Midbrain (tissue), 1 donor: Measurements from ENCODE around the gene TMTC1.

Experiments used
- DNase-seq: peaks from one replicate; lab custom pipeline; 2025; lab: John Stamatoyannopoulos, UW

Gene TMTC1

DNA sequence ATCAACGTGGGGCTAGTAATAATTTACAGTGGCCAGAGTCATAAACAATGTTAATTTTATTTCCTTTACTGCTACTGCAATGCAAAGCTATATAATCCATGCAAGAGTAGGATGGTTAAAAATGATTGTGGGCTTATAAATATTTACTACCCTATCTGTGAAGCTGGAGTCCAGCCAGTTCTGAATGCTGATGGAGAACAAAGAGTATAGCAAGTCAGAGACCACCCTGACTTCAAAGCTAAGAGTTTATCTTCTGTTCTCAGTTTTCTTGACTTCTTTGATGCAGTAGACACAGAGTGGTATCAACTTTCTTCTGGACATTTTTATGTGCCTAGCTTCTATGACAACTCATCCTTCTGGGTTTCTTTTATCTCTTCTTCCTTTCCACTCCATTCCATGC lies 252.3 kb downstream of the TMTC1 start:
- DNase-seq: no peak

DNA sequence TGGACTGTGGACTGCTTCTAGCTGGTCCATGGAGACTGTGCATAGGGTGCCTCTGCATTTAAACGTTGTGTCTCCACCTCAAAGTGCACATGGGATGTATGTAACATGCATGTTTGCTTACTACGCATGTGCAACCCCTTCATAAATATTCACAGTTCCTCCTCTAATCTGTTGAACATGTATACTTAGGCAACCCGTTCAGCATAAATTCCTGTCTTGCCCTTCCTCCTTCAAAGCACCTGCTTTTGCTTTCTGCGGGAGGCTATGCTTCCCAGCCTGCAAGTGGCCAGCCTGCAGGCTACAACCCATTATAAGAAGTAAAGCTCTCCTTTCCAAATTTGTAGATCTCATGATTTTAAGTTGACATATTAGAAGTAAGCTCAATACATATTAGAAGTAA lies 253.3 kb downstream of the TMTC1 start:
- no peak for DNase-seq

DNA sequence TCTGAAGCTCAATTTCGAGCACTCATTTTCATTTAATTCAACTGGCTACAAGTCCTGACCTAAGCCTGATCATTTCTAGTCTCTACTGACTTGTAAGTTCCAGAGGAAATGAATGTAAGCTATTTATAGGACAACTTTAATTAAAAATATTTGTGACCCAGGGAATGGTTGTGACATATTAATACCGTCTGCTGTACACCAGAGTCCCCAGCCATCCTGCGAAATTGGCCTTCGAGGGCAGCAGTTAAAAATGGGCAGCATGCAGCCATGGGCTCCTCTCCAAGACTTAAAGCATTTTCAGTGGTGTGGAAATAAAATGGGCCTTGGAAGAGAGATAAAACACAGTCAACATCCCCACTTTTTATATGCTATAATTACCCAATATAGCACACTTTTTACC lies 255.6 kb downstream of the TMTC1 start:
- DNase-seq: no peak

DNA sequence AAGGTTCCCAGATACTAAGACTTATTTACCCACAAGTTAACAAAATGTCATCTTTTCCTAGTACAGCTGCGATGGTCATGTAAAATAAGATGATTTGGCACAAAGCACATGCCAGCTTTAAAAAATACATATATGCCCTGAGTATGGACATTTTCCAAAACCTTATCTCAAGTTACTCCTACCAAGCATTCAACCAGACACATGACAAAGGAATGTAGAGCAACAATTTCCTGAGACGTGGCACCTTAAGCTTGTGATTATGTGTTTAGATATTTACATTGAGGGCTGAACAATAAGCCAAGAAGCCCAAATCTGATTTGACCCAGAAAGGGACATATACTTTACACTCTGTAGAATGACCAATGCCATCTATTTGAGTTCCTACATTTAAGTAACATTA lies 261.8 kb downstream of the TMTC1 start:
- DNase-seq: no peak

DNA sequence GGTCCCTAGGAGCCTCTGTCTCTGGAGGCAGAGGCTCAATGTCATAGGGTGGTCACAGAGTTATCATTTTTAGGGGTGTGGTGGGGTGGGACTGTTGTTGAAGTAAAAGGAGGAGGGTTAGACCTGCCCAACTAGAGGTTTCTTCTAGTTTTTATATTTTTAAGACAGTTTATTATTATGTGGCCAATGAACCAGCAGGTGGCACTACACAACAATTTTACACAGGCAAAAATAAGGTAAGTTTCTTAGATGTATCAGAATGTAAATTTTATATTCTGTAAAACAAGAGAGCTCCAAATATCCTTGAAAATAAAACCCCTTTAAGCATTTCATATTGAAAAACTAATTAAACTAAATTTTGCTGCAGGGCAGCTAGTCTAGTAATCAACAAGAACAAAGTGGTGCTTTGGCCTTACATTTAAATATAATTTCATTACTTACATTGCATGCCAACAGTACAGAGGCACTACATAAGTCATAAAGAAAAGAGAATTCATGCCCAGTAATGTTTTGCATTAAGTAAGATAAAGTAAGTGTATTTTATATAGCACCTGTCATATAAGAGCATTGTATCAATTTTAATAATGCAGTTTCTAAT lies 264.1 kb downstream of the TMTC1 start:
- DNase-seq: peak; percentile 39

DNA sequence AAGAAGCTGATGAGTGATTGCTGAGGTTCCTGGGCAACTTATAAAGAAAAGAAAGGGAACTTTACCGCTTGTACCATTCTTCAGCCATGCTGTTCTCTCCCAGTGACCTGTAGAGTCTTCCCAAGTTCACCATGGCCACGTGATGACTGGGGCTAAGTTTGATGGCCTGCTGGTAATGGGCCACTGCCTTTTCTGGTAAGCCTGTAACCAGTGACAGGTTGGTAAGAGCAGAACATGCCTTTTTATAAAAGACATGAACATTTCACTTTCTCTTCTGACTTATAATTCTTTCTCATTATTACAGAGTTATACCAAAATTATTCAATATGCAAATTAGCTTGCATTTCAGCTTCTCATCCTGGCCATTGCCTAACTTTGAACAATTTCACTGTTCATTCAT lies 265.3 kb downstream of the TMTC1 start:
- no peak for DNase-seq

DNA sequence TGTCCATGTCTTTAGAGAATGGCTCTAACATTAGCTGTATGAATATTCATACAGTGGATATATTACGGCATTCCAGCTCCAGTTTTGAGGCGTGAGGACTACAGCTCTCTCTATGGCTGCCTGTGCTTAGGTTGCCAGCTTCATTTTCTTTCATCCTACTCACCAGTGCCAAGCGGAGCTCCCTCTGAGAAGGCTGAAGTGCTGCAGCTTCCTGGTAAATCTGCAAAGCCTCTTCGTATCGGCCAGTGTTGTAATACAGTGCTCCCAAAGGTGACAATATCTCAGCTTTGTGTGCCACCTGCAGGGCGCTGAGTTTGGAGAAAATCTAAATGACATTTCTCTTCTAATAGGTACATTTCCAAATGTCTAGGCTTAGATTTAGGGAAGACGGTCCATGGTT lies 266.5 kb downstream of the TMTC1 start:
- no peak for DNase-seq

DNA sequence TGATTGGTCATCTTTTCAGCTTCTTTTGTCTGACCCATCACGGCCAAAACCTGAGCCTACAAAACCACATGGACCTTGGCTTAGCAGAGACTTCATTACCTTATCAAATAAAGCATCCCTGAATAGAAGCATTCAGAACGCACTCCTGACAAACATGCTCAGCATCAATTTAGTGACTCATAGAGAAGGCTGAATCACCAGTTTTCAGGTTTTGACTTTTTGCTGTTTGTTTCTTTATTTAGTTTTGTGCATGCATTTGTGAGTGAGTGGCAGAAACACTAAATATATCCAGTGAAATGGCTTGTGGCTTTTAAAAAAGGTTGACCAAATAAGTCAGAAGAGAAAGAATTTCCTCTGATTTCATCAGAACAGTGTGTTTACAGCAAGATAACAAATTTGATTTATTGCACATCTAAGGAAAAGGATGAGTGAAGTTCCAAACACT lies 267.3 kb downstream of the TMTC1 start:
- DNase-seq: no peak

DNA sequence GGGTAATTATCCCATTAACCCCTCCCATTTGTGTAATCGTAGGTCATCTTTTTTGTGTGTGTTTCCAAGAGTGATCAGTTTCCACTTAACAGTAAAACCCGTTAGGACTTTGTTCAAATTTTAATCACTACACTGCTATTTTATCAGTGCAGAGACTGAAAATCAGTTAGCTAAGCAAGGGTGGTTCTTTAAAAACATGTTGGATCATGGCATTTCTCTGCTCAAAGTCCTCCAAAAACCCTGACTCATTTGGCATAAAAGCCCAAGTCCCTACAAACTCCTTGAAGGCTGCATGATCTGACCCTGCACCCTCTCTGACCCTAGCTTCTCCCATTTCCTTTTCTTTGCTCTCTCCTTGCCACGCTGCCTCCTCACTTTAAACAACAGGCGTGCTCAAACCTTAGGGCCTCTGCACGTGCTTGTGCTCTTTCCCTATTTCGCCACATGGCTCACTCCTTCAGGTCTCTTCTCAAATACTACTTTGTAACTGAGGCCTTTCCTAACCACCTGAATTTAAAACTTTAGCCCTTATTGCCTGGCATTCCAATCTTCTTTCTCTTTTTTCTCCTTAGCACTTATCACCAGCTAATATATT lies 273.1 kb downstream of the TMTC1 start:
- DNase-seq: no peak

DNA sequence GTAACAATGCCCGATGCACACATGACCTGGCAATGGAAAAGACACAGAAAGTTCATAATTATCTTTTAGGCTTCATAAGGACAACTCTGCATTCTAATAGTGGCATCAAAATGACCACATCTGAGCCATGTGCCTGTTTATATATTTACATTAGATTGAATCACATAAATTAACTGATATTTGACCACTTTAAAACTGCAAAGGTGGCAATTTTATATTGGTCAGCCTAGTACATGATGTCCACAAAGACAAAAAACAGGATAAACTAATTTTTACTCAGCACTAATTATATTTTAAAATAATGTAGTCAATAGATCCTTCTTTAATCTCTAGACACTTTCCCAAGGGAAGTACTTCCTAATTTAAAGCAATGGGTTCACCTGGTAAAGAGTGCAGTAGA lies 274.2 kb downstream of the TMTC1 start:
- no peak for DNase-seq

DNA sequence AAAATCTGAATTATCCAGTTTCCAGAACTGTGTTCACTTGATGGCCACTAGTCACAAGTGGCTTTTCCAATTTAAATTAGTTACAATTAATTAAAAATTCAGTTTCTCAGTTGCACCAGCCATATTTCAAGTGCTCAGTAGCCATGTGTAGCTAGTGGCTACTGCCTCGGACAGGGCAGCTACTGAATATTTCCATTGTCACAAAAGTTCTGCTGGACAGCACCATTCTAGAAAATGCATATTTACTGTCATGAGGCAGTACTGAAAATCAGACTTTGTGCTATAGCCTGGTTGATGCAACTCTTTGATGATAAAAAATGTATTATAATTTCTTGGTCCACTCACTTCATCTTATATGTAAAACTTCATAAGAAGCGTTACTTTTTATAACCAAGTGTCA lies 274.8 kb downstream of the TMTC1 start:
- no peak for DNase-seq

DNA sequence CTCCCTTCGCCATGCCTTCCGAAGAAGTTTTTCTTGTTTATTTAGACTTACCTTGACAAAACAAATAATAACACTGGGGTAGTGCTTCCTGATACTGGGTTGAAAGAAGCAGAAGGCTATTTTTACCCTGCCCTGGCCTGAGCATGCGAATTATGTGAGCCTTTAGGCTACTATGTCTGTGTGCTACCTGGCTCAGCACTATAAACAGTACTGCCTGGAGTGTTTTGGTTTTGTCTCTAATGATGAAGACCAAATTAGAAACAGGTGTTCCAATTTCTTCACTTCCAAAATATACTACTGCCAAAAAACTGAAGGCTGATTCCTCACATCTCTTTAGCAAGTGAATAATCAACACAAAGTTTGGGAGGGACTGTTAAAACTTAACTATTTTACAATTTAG lies 278.6 kb downstream of the TMTC1 start:
- DNase-seq: no peak

DNA sequence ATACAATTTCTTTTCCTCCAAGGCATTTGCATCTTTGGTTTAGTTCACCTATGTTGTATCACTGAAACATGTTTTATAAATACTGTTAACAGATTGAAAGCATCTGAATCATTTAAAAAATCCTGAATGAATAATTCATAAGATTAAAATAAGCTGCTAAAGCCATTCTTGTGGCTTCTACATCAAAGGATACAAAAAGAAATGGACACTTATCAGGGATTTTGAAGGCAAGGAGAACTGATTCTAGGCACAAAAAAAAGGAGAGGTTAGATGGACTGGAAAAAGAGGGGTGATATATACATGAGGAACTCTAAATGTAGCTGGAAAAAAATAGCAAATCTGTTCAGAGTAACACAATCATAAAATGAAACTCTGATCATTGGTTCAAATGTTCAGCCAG lies 280.5 kb downstream of the TMTC1 start:
- no peak for DNase-seq

DNA sequence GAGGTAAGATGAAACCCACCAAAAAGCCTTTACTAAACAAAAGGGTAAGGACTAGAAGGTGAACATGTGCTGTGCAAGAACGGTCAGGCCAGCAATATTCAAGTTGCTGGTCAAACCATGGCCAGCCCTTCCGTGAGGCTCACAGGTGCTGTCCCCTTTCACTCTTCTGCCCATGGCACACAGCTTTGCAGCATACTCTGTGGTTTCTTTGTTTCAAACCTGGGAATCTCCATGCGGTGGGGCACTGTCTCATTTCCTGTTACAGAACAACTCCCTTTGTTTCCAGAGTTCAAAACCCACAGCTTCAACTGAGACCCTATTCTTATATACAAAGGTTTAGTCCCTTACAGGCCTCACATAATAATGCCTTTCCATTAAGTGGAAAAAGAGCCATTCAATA lies 284.5 kb downstream of the TMTC1 start:
- no peak for DNase-seq

DNA sequence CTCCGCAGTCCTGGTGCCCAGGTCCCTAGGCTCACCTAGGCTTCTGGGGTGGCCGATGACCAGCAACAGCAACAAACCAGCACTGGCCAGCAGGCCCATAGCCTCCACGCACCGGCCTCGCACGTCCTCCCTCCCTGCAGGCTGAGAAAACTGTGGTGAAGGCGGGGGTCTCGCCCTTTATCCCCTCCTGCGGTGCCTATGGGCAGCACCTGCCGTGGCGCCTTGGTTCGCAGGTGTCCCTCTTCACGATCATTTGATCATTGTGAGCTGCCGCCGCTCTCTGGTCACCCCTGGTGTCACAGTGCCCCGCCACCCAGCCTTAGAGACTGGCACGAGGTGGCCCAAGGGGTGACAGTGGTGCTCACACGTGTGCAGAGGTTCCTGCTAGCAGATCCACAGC lies 286.2 kb downstream of the TMTC1 start, which contains the start of gene OVCH1:
OVCH1 (minus strand) TSS at position 99 of the 400 bp plus-strand sequence; CDS start at position 99, 0 bp downstream.
- DNase-seq: no peak

DNA sequence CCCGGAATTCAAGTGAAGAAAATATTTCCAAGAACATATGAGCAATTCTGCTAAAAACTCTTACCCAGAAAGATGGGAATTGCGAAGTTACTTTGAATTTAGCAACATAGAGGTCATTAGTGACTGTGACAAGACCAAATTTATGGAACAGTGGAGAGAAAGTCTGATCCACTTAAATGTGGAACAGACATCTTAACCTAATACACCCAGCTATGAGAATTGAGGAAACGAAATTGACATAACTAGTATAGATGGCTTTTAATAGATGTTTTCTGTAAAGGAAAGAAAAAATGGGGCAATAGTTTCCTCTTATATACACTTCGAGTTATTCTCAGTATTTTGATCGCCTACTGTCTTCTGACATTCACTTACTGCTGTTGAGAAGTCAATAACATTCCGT lies 290.9 kb downstream of the TMTC1 start:
- DNase-seq: no peak

DNA sequence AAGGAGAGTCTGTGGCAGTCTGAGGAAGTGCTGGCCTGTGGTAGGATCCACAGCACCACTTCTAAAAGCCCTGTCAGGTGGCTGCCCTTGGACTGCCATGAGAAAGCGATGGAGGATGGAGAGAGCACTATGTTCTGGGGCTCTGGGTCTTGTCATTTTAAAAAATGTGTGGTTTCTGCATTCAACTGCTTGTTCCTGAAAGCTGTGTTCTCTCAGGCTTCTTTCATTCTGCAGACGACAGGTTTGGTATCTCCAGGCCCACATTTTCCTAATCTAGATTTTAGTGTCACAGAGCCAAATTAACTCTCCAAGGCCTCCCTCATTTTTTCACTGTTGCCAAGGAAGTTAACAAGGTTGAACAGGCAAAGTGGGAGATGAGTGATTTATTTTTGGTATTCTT lies 296.8 kb downstream of the TMTC1 start:
- DNase-seq: peak; percentile 7

DNA sequence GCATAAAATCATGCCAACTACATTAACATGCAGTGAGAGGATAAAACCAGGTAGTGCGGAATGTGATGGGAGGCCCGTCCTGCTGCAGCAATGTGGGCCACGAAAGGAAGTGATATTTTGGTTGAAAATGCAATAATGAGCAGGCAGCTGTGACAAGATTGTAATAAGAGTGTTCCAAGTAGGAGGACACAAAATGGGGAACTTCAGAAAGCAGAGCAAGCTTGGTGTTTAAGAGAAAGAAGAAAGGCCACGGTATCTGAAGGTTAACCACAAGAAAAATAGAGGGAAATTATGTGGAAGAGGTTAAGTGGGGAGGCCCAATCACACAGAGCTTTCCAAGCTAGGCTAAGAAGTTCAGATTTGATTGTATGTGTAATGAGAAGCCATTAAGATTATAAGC lies 320.5 kb downstream of the TMTC1 start:
- DNase-seq: no peak

DNA sequence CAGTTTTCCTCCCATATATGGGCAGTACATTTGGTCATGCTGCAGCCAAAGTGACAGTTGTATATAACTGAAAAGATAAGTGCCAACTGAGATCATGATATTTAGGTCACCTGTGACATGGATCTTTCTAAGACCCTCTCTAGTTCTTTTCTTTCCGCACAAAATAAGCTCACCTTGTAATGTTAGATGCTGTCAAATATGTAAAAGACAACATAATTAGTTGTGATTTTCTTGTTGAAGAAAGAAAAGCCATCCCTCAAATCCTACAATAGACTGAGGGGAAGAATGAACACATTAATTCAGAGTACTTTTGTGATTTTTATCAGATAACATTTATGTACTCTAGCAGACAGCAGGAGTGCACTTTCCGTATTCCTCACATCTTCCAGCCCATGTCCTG lies 323.7 kb downstream of the TMTC1 start:
- no peak for DNase-seq

DNA sequence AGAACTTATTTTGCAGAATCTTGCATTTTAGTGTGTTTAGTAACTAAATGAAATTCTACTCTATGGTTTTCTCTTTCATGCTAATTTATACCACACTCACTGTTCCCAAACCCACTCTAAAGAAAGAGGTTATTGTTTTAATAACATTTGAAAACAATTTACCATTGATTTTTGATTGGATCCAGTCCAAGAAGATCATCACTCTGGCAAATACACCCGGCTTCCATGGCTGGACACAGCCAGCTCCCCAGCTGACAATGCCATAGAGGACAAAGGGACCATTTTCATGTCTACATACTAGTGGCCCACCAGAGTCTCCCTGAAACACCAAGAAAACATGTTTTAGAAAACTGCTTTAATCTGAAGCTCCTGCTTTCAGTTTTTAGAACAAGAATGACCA lies 328.7 kb downstream of the TMTC1 start:
- DNase-seq: peak; percentile 89

DNA sequence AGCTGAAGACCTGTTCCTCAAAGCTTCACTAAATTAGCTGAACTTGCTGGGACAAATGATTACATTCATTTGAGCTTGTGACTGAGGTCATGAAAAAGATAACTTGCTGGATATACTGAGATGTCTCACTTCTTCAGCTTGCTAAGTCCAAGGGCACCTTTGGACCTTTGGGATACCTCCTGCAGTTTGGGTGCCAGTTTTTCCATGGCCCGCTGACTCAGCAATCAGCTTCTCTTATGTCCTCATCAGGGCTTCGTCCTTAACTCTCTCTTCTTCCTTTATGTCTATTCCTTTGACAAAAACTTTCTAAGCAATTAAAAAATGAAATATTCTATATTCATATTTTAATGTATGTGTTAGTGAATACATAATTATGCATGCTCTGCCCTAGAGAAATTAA lies 331.9 kb downstream of the TMTC1 start:
- DNase-seq: no peak
